T-cell (primary cell): ENCODE results near the gene ST6GALNAC3. TPM values are rescaled to one million over a fixed set of nuclear protein-coding genes. Genes with fewer than 3 reads are reported as not detected.

ENCODE experiments used
- ATAC-seq, 4 experiments: fragments of 200-7000 bp in 3 of 4; fragments of 150-1000 bp in 1 of 4; cut with Tn5 transposase; replicated peaks in 1 of 4; 1 replicate in 3 of 4; 2 replicates in 1 of 4; pipeline ENCODE4 v1.10.0; 2021; ENCODE audit warnings: moderate library complexity in 3 of 4, mild to moderate bottlenecking in 2 of 4, moderate number of reproducible peaks in 1 of 4
- CTCF ChIA-PET, 2 donors: fragments of 300-600 bp; sonication (Branson Sonifier 250); formaldehyde crosslinking; loops; one replicate each; lab custom pipeline; 2022; ENCODE audit warnings: antibody characterized with exemption in 2 of 2; lab: Charles Lee
- POLR2A ChIA-PET, 2 donors: fragments of 300-600 bp; sonication (Branson Sonifier 250); formaldehyde crosslinking; loops; one replicate each; lab custom pipeline; 2022; ENCODE audit warnings: antibody characterized with exemption in 2 of 2; lab: Charles Lee
- DNase-seq, 35 experiments: peaks; one replicate each; pipeline versions ENCODE4 v3.0.0 to v3.0.0-alpha.2; 2013 to 2023
- H3K27ac ChIP-seq: one replicate; pipeline ENCODE4 v1.5.1; 2013; ENCODE audit warnings: low read length
- H3K27me3 ChIP-seq, 2 experiments: replicated peaks in 1 of 2; 1 replicate in 1 of 2; 2 replicates in 1 of 2; pipeline versions ENCODE4 v1.6.1 to v1.7.0; 2013; ENCODE audit warnings: low read length in 1 of 2, mixed read lengths in 1 of 2; ENCODE audit not compliant: control insufficient read depth in 2 of 2, insufficient read depth in 2 of 2; ENCODE audit errors: extremely low read depth in 1 of 2
- H3K36me3 ChIP-seq, 2 donors: 1 replicate in 1 of 2; 2 replicates in 1 of 2; pipeline versions ENCODE4 v1.6.1 to v1.7.0; 2013; ENCODE audit warnings: low read length in 1 of 2; ENCODE audit not compliant: control insufficient read depth in 2 of 2, insufficient read depth in 1 of 2; ENCODE audit errors: extremely low read depth in 1 of 2
- H3K4me1 ChIP-seq, 2 experiments: 1 replicate in 1 of 2; 2 replicates in 1 of 2; pipeline versions ENCODE4 v1.6.1 to v1.7.0; 2013; ENCODE audit warnings: low read length in 2 of 2, mixed read lengths in 1 of 2; ENCODE audit not compliant: insufficient read depth in 2 of 2, control insufficient read depth in 1 of 2; ENCODE audit errors: extremely low read depth in 1 of 2
- H3K4me3 ChIP-seq, 2 donors: 1 replicate in 1 of 2; 2 replicates in 1 of 2; pipeline versions ENCODE4 v1.5.1 to v1.7.0; 2013; ENCODE audit warnings: mild to moderate bottlenecking in 2 of 2, low read length in 1 of 2, moderate library complexity in 1 of 2; ENCODE audit not compliant: control insufficient read depth in 1 of 2; ENCODE audit errors: extremely low read depth in 1 of 2
- H3K9me3 ChIP-seq: 2 replicates; pipeline ENCODE4 v1.7.0; 2013
- H3K27ac Mint-ChIP-seq, 2 donors: one replicate each; pipeline ENCODE4 v1.8.0; 2020 to 2021; ENCODE audit warnings: mild to moderate bottlenecking in 2 of 2, mixed read lengths in 2 of 2
- H3K27me3 Mint-ChIP-seq, 2 donors: one replicate each; pipeline ENCODE4 v1.8.0; 2021 to 2022; ENCODE audit warnings: mixed read lengths in 2 of 2
- H3K36me3 Mint-ChIP-seq: one replicate; pipeline ENCODE4 v1.8.0; 2021; ENCODE audit warnings: mixed read lengths
- H3K4me1 Mint-ChIP-seq, 3 donors: one replicate each; pipeline ENCODE4 v1.8.0; 2020 to 2022; ENCODE audit warnings: mixed read lengths in 3 of 3, mild to moderate bottlenecking in 1 of 3
- H3K4me3 Mint-ChIP-seq, 3 donors: one replicate each; pipeline ENCODE4 v1.8.0; 2020 to 2022; ENCODE audit warnings: mild to moderate bottlenecking in 3 of 3, mixed read lengths in 3 of 3, moderate library complexity in 3 of 3
- H3K9me3 Mint-ChIP-seq, 3 donors: one replicate each; pipeline ENCODE4 v1.8.0; 2020 to 2022; ENCODE audit warnings: mixed read lengths in 3 of 3
- WGBS: methylation state at CpG from one replicate; pipeline ENCODE4 v1.1.5; 2013; ENCODE audit warnings: missing lambda C conversion rate; ENCODE audit not compliant: insufficient coverage; 5-methylcytosine and 5-hydroxymethylcytosine counted together
- total RNA-seq, 35 experiments: library from RNA in 6 of 35; stranded (reverse) in 6 of 35; fragments of 120-200 nt in 1 of 35; gene quantifications; one replicate each; pipeline versions ENCODE4 v1.2.1 to v1.2.4 and lab custom pipeline; 2013 to 2026

The ST6GALNAC3 gene
- total RNA-seq, 5 donors from 2014 or later (not counting 1 experiment from before 2014, with no cell fraction given), result 0.33 to 6.6 (median 1.5) TPM

- 62% methylated on average over 2 of the region's 3 CpGs for WGBS
- ATAC-seq, result no peak
- H3K4me3 Mint-ChIP-seq, result no peak overlapping the region
Measured at GRCh38 chr1:76463278-76463677, 388.7 kb downstream of the ST6GALNAC3 start.

GRCh38 chr1:76463849-76464248, 389.3 kb downstream of the ST6GALNAC3 start:
- no peak for DNase-seq
- H3K27ac ChIP-seq, result no peak overlapping the region
- WGBS, result 26% methylated on average over 2 of the region's 3 CpGs
- no peaks in the 10 kb centered on the region for H3K36me3 ChIP-seq
- H3K27me3 ChIP-seq, result no peaks in the 10 kb centered on the region
- POLR2A ChIA-PET, result no interaction called here
- H3K4me3 ChIP-seq, result no peak overlapping the region
- Mint-ChIP-seq H3K4me1 (no peaks in the 10 kb centered on the region), H3K4me3 (no peak overlapping the region), H3K27me3 (no peaks in the 10 kb centered on the region), H3K27ac (no peak overlapping the region), H3K9me3 (no peaks in the 10 kb centered on the region), H3K36me3 (no peaks in the 10 kb centered on the region)
- no peaks in the 10 kb centered on the region for H3K4me1 ChIP-seq
- no peak for ATAC-seq
- no peaks in the 10 kb centered on the region for H3K9me3 ChIP-seq
- CTCF ChIA-PET, result interaction anchor here in 1 of 2 donors (0.5 kb wide), 1 partner anchor 10 kb away, joined by 3 read pairs; no protein-coding TSS in a partner anchor

More at GRCh38 chr1:76463278-76463677, 388.7 kb downstream of the ST6GALNAC3 start:
- Mint-ChIP-seq H3K27ac (no peak overlapping the region), H3K27me3 (no peaks in the 10 kb centered on the region), H3K9me3 (no peaks in the 10 kb centered on the region), H3K36me3 (no peaks in the 10 kb centered on the region), H3K4me1 (no peaks in the 10 kb centered on the region)
- H3K27ac ChIP-seq, result no peak overlapping the region
- no peak overlapping the region for H3K4me3 ChIP-seq
- ChIA-PET POLR2A (no interaction called here), CTCF (interaction anchor here in 1 of 2 donors (0.5 kb wide), 1 partner anchor 11 kb away, joined by 3 read pairs; no protein-coding TSS in a partner anchor)
- no peak for DNase-seq
- no peaks in the 10 kb centered on the region for H3K9me3 ChIP-seq
- no peaks in the 10 kb centered on the region for H3K27me3 ChIP-seq
- no peaks in the 10 kb centered on the region for H3K4me1 ChIP-seq
- H3K36me3 ChIP-seq, result no peaks in the 10 kb centered on the region

DNA sequence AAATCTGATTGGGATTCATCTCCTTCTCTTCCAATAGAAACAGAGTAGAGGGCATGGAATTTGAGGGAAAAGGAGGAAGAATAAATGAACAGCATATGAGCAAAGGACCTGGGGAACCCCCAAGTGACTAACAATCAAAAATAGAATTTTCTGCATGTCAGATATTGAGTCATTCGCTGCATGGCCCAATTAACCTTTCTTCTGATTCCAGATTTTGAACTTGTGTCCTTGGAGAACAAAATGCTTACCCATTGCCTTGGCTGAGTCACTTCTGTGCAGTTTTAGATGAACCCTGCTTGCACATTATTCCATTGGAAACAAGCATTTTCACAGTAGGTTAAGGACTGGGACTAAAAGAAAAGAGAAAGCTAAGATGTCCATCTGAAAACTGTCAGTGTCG, 390.5 kb downstream of the ST6GALNAC3 start:
- no peaks in the 10 kb centered on the region for H3K36me3 Mint-ChIP-seq
- no peaks in the 10 kb centered on the region for H3K27me3 ChIP-seq
- no peak overlapping the region for H3K27ac ChIP-seq
- no peaks in the 10 kb centered on the region for H3K9me3 ChIP-seq
- no peaks in the 10 kb centered on the region for H3K4me1 ChIP-seq
- no peak overlapping the region for H3K27ac Mint-ChIP-seq
- ChIA-PET CTCF (no interaction called here), POLR2A (no interaction called here)
- no peak for DNase-seq
- WGBS, result 55% methylated on average over 1 of the region's 2 CpGs
- H3K4me1 Mint-ChIP-seq, result no peaks in the 10 kb centered on the region
- ATAC-seq, result no peak
- no peaks in the 10 kb centered on the region for H3K36me3 ChIP-seq
- H3K4me3 Mint-ChIP-seq, result no peak overlapping the region
- H3K4me3 ChIP-seq, result no peak overlapping the region
- no peaks in the 10 kb centered on the region for H3K27me3 Mint-ChIP-seq
- H3K9me3 Mint-ChIP-seq, result no peaks in the 10 kb centered on the region

GRCh38 chr1:76470166-76470565, 395.6 kb downstream of the ST6GALNAC3 start:
- no peak for DNase-seq
- 67% methylated on average over 1 of the region's 1 CpG for WGBS
- no peak overlapping the region for H3K27ac ChIP-seq
- no peaks in the 10 kb centered on the region for H3K36me3 ChIP-seq
- no peaks in the 10 kb centered on the region for H3K27me3 Mint-ChIP-seq
- H3K9me3 ChIP-seq, result no peaks in the 10 kb centered on the region
- no peak overlapping the region for H3K4me3 ChIP-seq
- no peaks in the 10 kb centered on the region for H3K36me3 Mint-ChIP-seq
- H3K4me1 ChIP-seq, result no peaks in the 10 kb centered on the region
- H3K4me3 Mint-ChIP-seq, result no peak overlapping the region
- no peak for ATAC-seq
- H3K27me3 ChIP-seq, result no peaks in the 10 kb centered on the region
- H3K4me1 Mint-ChIP-seq, result no peaks in the 10 kb centered on the region
- ChIA-PET POLR2A (no interaction called here), CTCF (no interaction called here)
- no peaks in the 10 kb centered on the region for H3K9me3 Mint-ChIP-seq
- H3K27ac Mint-ChIP-seq, result no peak overlapping the region

- Mint-ChIP-seq H3K27me3 (peaks cover 0 to 2% of the 10 kb centered on the region in 2 donors), H3K36me3 (no peaks in the 10 kb centered on the region), H3K27ac (no peak overlapping the region), H3K4me3 (no peak overlapping the region), H3K9me3 (peaks cover 0 to 5% (median 0%) of the 10 kb centered on the region in 3 donors), H3K4me1 (no peaks in the 10 kb centered on the region)
- no peaks in the 10 kb centered on the region for H3K9me3 ChIP-seq
- H3K4me1 ChIP-seq, result no peaks in the 10 kb centered on the region
- H3K27me3 ChIP-seq, result no peaks in the 10 kb centered on the region
- POLR2A ChIA-PET, result no interaction called here
- ATAC-seq, result no peak
- no peaks in the 10 kb centered on the region for H3K36me3 ChIP-seq
- no peak overlapping the region for H3K27ac ChIP-seq
- no peak for DNase-seq
- H3K4me3 ChIP-seq, result no peak overlapping the region
- CTCF ChIA-PET, result no interaction called here
Measured at GRCh38 chr1:76471536-76471935, 397.0 kb downstream of the ST6GALNAC3 start.

DNA sequence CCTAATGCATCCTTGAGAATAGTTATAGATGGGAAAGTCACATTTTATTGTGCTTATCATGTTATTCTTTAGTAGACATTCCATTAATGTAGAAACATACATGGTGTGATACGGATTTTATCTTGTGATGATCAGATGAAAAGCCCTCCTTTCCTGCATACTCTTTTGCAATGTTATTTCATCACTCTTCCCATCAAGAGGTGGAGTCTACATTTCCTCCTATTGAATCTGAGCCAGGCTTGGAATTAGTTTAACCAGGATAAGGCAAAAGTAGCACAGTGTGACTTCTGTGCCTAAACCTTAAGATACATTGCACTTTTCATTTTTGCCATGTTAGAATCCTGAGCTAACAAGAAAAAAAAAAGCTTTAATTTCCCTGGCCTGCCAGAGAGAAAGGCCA, 399.0 kb downstream of the ST6GALNAC3 start:
- Histone ChIP-seq H3K9me3 (no peaks in the 10 kb centered on the region), H3K27ac (no peak overlapping the region), H3K27me3 (no peaks in the 10 kb centered on the region), H3K4me3 (no peak overlapping the region), H3K36me3 (no peaks in the 10 kb centered on the region), H3K4me1 (no peaks in the 10 kb centered on the region)
- no CpG with 5 or more reads among the region's 1 CpG for WGBS
- no peak overlapping the region for H3K27ac Mint-ChIP-seq
- ChIA-PET POLR2A (no interaction called here), CTCF (interaction anchor here in 1 of 2 donors (0.7 kb wide), 1 partner anchor 10 kb away, joined by 3 read pairs; no protein-coding TSS in a partner anchor)
- no peaks in the 10 kb centered on the region for H3K36me3 Mint-ChIP-seq
- H3K4me3 Mint-ChIP-seq, result no peak overlapping the region
- no peaks in the 10 kb centered on the region for H3K4me1 Mint-ChIP-seq
- peaks cover 0 to 5% (median 0%) of the 10 kb centered on the region in 3 donors for H3K9me3 Mint-ChIP-seq
- H3K27me3 Mint-ChIP-seq, result peaks cover 0 to 2% of the 10 kb centered on the region in 2 donors
- ATAC-seq (no peak), DNase-seq (no peak)

GRCh38 chr1:76474922-76475321, 400.4 kb downstream of the ST6GALNAC3 start:
- no peak overlapping the region for H3K4me3 Mint-ChIP-seq
- no peak overlapping the region for H3K27ac Mint-ChIP-seq
- DNase-seq (no peak), ATAC-seq (no peak)
- H3K36me3 ChIP-seq, result no peaks in the 10 kb centered on the region
- H3K27me3 ChIP-seq, result no peaks in the 10 kb centered on the region
- no peak overlapping the region for H3K27ac ChIP-seq
- H3K4me1 ChIP-seq, result no peaks in the 10 kb centered on the region
- H3K9me3 Mint-ChIP-seq, result peaks cover 0 to 5% (median 5%) of the 10 kb centered on the region in 3 donors
- H3K4me1 Mint-ChIP-seq, result no peaks in the 10 kb centered on the region
- H3K4me3 ChIP-seq, result no peak overlapping the region
- H3K36me3 Mint-ChIP-seq, result no peaks in the 10 kb centered on the region
- ChIA-PET CTCF (no interaction called here), POLR2A (interaction anchor here in 1 of 2 donors (0.6 kb wide), 1 partner anchor 328 kb away, joined by 5 read pairs; no protein-coding TSS in a partner anchor)
- peaks cover 0 to 2% of the 10 kb centered on the region in 2 donors for H3K27me3 Mint-ChIP-seq
- WGBS, result no CpG with 5 or more reads among the region's 4 CpGs
- no peaks in the 10 kb centered on the region for H3K9me3 ChIP-seq
